GM12878 (cell line): ENCODE results near the gene MSH6. TPM values are rescaled to one million over a fixed set of nuclear protein-coding genes. Genes with fewer than 3 reads are reported as not detected.

ENCODE experiments used
- ATAC-seq: fragments of 200-7000 bp; cut with Tn5 transposase; 3 replicates; pipeline ENCODE4 v1.9.1; 2020; ENCODE audit warnings: mild to moderate bottlenecking, moderate library complexity
- BruUV-seq: library from RNA; stranded (reverse); fragments of 400-500 nt; replicated peaks from 2 replicates; lab custom pipeline; 2021; lab: Mats Ljungman, UMichigan
- CTCF ChIA-PET: fragments of 300-600 bp; sonication (Branson Sonifier 250); formaldehyde crosslinking; extraction: SDS; loops from one replicate; lab custom pipeline; 2021; ENCODE audit warnings: inconsistent platforms; lab: Yijun Ruan, JAX
- POLR2A ChIA-PET: fragments of 350-600 bp; formaldehyde crosslinking; extraction: SDS; loops from one replicate; lab custom pipeline; 2021; ENCODE audit warnings: inconsistent platforms; lab: Charles Lee
- RAD21 ChIA-PET: fragments of 300-600 bp; sonication (Branson Sonifier 250); formaldehyde crosslinking; loops from one replicate; lab custom pipeline; 2023; ENCODE audit warnings: antibody characterized with exemption; ENCODE audit not compliant: unreplicated experiment; lab: Charles Lee
- SMC1A ChIA-PET: fragments of 300-600 bp; sonication (Branson Sonifier 250); formaldehyde crosslinking; loops from one replicate; lab custom pipeline; 2023; ENCODE audit not compliant: unreplicated experiment, uncharacterized antibody; lab: Charles Lee
- DNase-seq: peaks from one replicate; pipeline ENCODE4 v3.0.0-alpha.2; 2011; ENCODE audit warnings: low read depth, low spot score
- FAIRE-seq: peaks from 3 replicates; lab custom pipeline; 2011; peaks lifted over from hg19 to GRCh38; lab: Jason Lieb, UNC
- H2AFZ ChIP-seq: 2 replicates; pipeline ENCODE4 v1.6.0; 2011; ENCODE audit warnings: low read depth, low read length, control low read depth; ENCODE audit not compliant: control insufficient read depth
- H3K27ac ChIP-seq: 2 replicates; pipeline ENCODE4 v1.5.1; 2011; ENCODE audit warnings: control low read depth; ENCODE audit not compliant: control insufficient read depth, insufficient read depth
- H3K27me3 ChIP-seq, 2 experiments: replicated peaks in 1 of 2; 2 replicates each; pipeline versions ENCODE4 v1.6.0 to v1.6.1; 2011; ENCODE audit warnings: low read length in 1 of 2; ENCODE audit not compliant: control insufficient read depth in 2 of 2, insufficient read depth in 2 of 2
- H3K36me3 ChIP-seq, 2 experiments: 2 replicates each; pipeline ENCODE4 v1.5.1; 2011; ENCODE audit warnings: low read length in 1 of 2; ENCODE audit not compliant: control insufficient read depth in 2 of 2, insufficient read depth in 2 of 2
- H3K4me1 ChIP-seq: 2 replicates; pipeline ENCODE4 v1.6.1; 2011; ENCODE audit warnings: mild to moderate bottlenecking, low read length, moderate library complexity, mixed read lengths; ENCODE audit not compliant: control insufficient read depth, insufficient read depth
- H3K4me2 ChIP-seq: 2 replicates; pipeline ENCODE4 v1.6.0; 2011; ENCODE audit warnings: control low read depth; ENCODE audit not compliant: control insufficient read depth, insufficient read depth
- H3K4me3 ChIP-seq: fragments of 200-600 bp; sonication (generic); 2 replicates; pipeline ENCODE4 v1.5.1; 2016
- H3K79me2 ChIP-seq: 2 replicates; pipeline ENCODE4 v1.6.0; 2011; ENCODE audit warnings: low read length; ENCODE audit not compliant: control insufficient read depth, insufficient read depth
- H3K9ac ChIP-seq: 2 replicates; pipeline ENCODE4 v1.8.0; 2011; ENCODE audit warnings: low read length, control low read depth, mixed read lengths; ENCODE audit not compliant: control insufficient read depth, insufficient read depth
- H3K9me3 ChIP-seq: replicated peaks from 3 replicates; pipeline ENCODE4 v1.5.1; 2011; ENCODE audit warnings: mild to moderate bottlenecking, low read length; ENCODE audit not compliant: control insufficient read depth, insufficient read depth
- H4K20me1 ChIP-seq: 2 replicates; pipeline ENCODE4 v1.6.0; 2011; ENCODE audit not compliant: control insufficient read depth, insufficient read depth
- BRCA1 ChIP-seq: IDR thresholded peaks from 2 replicates; pipeline ENCODE4 v1.6.1; 2011; ENCODE audit warnings: low read depth, low read length, improper control_type of control experiment
- CTCF ChIP-seq, 3 experiments: IDR thresholded peaks in 2 of 3; conservative IDR thresholded peaks in 1 of 3; 2 replicates each; pipeline ENCODE4 v1.5.1; 2011; ENCODE audit warnings: low read depth in 3 of 3, low read length in 3 of 3, mild to moderate bottlenecking in 3 of 3, control low read depth in 2 of 3, moderate library complexity in 2 of 3, inconsistent platforms in 1 of 3, mixed read lengths in 1 of 3; ENCODE audit not compliant: control insufficient read depth in 2 of 3, insufficient read depth in 1 of 3; ENCODE audit errors: extremely low read depth in 1 of 3
- CUX1 ChIP-seq: IDR thresholded peaks from 2 replicates; pipeline ENCODE4 v1.6.1; 2012; ENCODE audit warnings: improper control_type of control experiment, low read depth, low read length; ENCODE audit not compliant: insufficient replicate concordance
- E2F4 ChIP-seq: IDR thresholded peaks from 2 replicates; pipeline ENCODE4 v1.6.1; 2012; ENCODE audit warnings: low read depth, low read length, improper control_type of control experiment
- IKZF2 ChIP-seq, 2 experiments: fragments of 450-650 bp; IDR thresholded peaks; 2 replicates each; pipeline ENCODE4 v1.6.1; 2017; ENCODE audit warnings: mild to moderate bottlenecking in 2 of 2, moderate library complexity in 2 of 2
- MLLT1 ChIP-seq: fragments of 450-650 bp; IDR thresholded peaks from 2 replicates; pipeline ENCODE4 v1.6.1; 2016; ENCODE audit warnings: mild to moderate bottlenecking
- NBN ChIP-seq: fragments of 450-650 bp; IDR thresholded peaks from 2 replicates; pipeline ENCODE4 v1.6.1; 2016
- NR2C1 ChIP-seq: fragments of 450-650 bp; IDR thresholded peaks from 2 replicates; pipeline ENCODE4 v1.6.1; 2017; ENCODE audit warnings: antibody characterized with exemption, mild to moderate bottlenecking, moderate library complexity
- PAX8 ChIP-seq: fragments of 450-650 bp; IDR thresholded peaks from 2 replicates; pipeline ENCODE4 v1.6.1; 2017; ENCODE audit warnings: mild to moderate bottlenecking, moderate library complexity
- RB1 ChIP-seq: fragments of 450-650 bp; formaldehyde crosslinking; IDR thresholded peaks from 2 replicates; pipeline ENCODE4 v1.6.1; 2017; ENCODE audit warnings: mild to moderate bottlenecking, borderline replicate concordance
- SMARCA5 ChIP-seq: fragments of 450-650 bp; IDR thresholded peaks from 2 replicates; pipeline ENCODE4 v1.6.1; 2017; ENCODE audit warnings: mild to moderate bottlenecking
- TCF12 ChIP-seq: IDR thresholded peaks from 2 replicates; pipeline ENCODE4 v1.6.1; 2011; ENCODE audit warnings: low read depth, mild to moderate bottlenecking, low read length
- ZNF274 ChIP-seq: IDR thresholded peaks from one replicate; pipeline ENCODE4 v1.8.0; 2011; ENCODE audit not compliant: insufficient read length, insufficient read depth
- WGBS: methylation state at CpG from one replicate; pipeline ENCODE4 v1.1.6; 2016; ENCODE audit warnings: low lambda C conversion rate; ENCODE audit not compliant: insufficient replicate concordance, insufficient coverage; ENCODE audit errors: missing lambda C conversion rate; 5-methylcytosine and 5-hydroxymethylcytosine counted together
- in situ Hi-C: fragments of 300-500 bp; cut with MboI; formaldehyde crosslinking; loops from 9 replicates; pipeline ENCODE4 v1.14.3; 2018; ENCODE audit warnings: mixed read lengths
- intact Hi-C: fragments of 100-400 bp; cut with micrococcal nuclease; formaldehyde crosslinking; loops from one replicate; pipeline ENCODE4 v1.14.2; 2022; ENCODE audit not compliant: unreplicated experiment
- polyA plus RNA-seq, 11 experiments: library from polyadenylated mRNA; depleted of rRNA in 4 of 11; unstranded in 6 of 11; stranded (reverse) in 5 of 11; fragments of >200 nt; fragmentation: Nextera tagmentation in 4 of 11; fragmentation: Illumina TruSeq in 1 of 11; extraction: Ambion mirVana in 4 of 11; extraction: Trizol in 1 of 11; gene quantifications; 1 replicate in 1 of 11; 2 replicates in 10 of 11; pipeline versions ENCODE4 v1.2.1 to v1.2.3, GENCODE V29; 2011 to 2016; ENCODE audit warnings: inconsistent platforms in 2 of 11, missing spikeins in 2 of 11, low read depth in 1 of 11
- total RNA-seq, 4 experiments: library from RNA; depleted of rRNA in 3 of 4; stranded (reverse); fragments of >200 nt in 3 of 4; fragmentation: Illumina TruSeq in 1 of 4; extraction: Trizol in 1 of 4; gene quantifications; 2 replicates each; pipeline versions ENCODE4 v1.2.1 to v1.2.3, GENCODE V29; 2013 to 2021

Gene MSH6
- total and polyA plus RNA-seq, 10 of the 15 experiments (the other 5 are each of a cell fraction or from before 2014, with no cell fraction given): 12.4 to 108 (median 67.4) TPM

- no peak overlapping the region for H3K27ac ChIP-seq
- BruUV-seq: no TSS peak
- ATAC-seq (no peak), DNase-seq (no peak), FAIRE-seq (no peak)
- 87% methylated on average over 7 of the region's 7 CpGs for WGBS
- no peaks in the 10 kb centered on the region; the same call in 1 of the 2 replicates for H4K20me1 ChIP-seq
- no peak overlapping the region for H2AFZ ChIP-seq
- ChIA-PET SMC1A (interaction anchor here (1.0 kb wide), 1 partner anchor 26 kb away, joined by 4 read pairs; no protein-coding TSS in a partner anchor), POLR2A (interaction anchor here (0.5 kb wide), 1 partner anchor 65 kb away, joined by 4 read pairs; no protein-coding TSS in a partner anchor), CTCF (interaction anchor here (0.6 to 1.4 kb wide), 2 partner anchors 19 to 319 kb away, joined by 3 read pairs; no protein-coding TSS in a partner anchor), RAD21 (interaction anchor here (0.9 kb wide), 1 partner anchor 321 kb away, joined by 3 read pairs; no protein-coding TSS in a partner anchor)
- no peaks in the 10 kb centered on the region for H3K27me3 ChIP-seq
- intact Hi-C loops: loop anchor here (5.0 kb wide), 1 partner anchor 321 kb away; no protein-coding TSS in a partner anchor
- H3K9me3 ChIP-seq: no peaks in the 10 kb centered on the region; the same call in 1 of the 3 replicates
- in situ Hi-C loops: no loop called here
- peaks cover 0 to 13% of the 10 kb centered on the region in 2 experiments; a peak in 2 of 4 replicates for H3K36me3 ChIP-seq
- peak overlapping the region; percentile 81 for H3K4me2 ChIP-seq
- no peak overlapping the region for H3K9ac ChIP-seq
- H3K4me1 ChIP-seq: 0 out of 2 replicates have a peak, but pooled peaks cover 8% of the 10 kb centered on the region
- TF ChIP-seq E2F4: no peak
- TF ChIP-seq IKZF2 (IDR thresholded peaks at IDR 0.05): no peak
- no peak for TF ChIP-seq PAX8
- TF ChIP-seq TCF12: no peak
- TF ChIP-seq BRCA1: no peak
- no peak for TF ChIP-seq NR2C1
- no peak for TF ChIP-seq CUX1
- TF ChIP-seq NBN: no peak
- no peak for TF ChIP-seq SMARCA5
- no peak for TF ChIP-seq MLLT1
- TF ChIP-seq CTCF (IDR thresholded peaks at IDR 0.05 in 2 of 3, conservative IDR thresholded peaks at IDR 0.05 in 1 of 3; ENCODE audit: control insufficient read depth in 2 of 3, extremely low read depth in 1 of 3, insufficient read depth in 1 of 3, low read depth in 3 of 3, low read length in 3 of 3): no peak
- TF ChIP-seq RB1: no peak
- TF ChIP-seq ZNF274: no peak
- H3K4me3 ChIP-seq: peak overlapping the region; percentile 41
- H3K79me2 ChIP-seq: peaks cover 65% of the 10 kb centered on the region
Observed at GRCh38 chr2:47785986-47786385, 3.0 kb downstream of the MSH6 start.
